HG03575 (cell line): ENCODE measurements around the gene PRR19.
"Not testable (repeated sequence)": the region's sequence is repeated elsewhere in the genome, so short reads cannot be mapped to it uniquely, and the experiment has no call there.

ENCODE experiments used
- ATAC-seq: cut with Tn5 transposase; IDR thresholded peaks from one replicate; pipeline ENCODE4 v1.9.1; 2021; ENCODE audit not compliant: unreplicated experiment, insufficient number of reproducible peaks, low FRiP score; ENCODE audit errors: extremely low read depth

PRR19 gene

DNA sequence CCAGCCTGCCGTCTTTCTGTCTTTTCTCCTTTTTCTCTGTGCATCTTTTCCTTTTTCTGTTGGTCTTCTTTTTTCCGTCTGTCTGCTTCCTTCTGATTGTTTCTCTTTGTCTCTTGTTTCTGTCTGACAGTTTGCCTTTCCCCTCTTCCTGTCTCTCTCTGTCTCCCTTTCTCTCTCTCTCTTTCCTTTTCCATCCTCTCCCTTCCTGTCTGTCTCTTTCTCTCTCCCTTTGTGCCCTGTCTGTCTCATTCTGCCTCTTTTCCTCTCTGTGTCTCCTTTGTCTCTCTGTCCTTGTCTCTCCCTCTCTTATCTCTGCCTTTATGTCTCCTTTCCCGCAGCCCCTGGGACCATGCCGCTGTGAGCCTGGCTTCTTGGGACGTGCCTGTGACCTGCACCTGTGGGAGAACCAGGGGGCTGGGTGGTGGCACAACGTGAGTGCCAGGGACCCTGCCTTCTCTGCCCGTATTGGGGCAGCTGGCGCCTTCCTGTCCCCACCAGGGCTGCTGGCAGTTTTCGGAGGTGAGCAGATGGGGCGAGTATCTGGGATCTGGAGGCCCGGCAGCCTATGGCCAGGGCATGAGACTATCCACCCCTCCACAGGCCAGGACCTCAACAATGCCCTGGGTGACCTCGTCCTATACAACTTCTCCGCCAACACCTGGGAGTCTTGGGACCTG lies 32.9 kb downstream of the PRR19 start:
- no peak for ATAC-seq

DNA sequence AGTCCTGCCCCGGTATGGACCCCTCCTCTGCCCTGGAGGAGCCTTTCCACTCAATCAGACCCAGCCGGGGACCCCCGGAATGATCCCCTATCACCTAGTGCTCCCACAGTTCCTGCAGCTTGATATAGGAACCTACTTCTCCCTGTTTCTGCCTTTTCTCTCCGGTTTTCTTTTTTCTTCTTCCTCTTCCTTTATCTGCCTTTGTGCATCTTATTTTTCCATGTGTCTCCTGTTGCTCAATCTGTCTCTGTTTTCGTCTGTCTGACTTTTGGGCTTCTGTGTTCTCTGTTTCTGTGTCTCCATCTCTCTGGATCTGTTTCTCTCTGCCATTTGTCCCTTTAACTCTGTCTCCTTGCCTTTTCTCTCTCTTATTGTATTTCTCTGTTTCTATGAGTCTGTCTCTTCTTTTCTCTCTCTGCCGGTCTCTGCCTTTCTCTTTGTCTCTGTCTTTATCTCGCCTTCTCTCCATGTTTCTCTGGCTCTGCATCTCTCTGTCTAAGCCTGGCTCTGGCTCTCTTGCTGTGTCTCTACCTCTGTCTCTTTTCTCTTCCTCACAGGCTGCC lies 33.5 kb downstream of the PRR19 start:
- no peak for ATAC-seq

DNA sequence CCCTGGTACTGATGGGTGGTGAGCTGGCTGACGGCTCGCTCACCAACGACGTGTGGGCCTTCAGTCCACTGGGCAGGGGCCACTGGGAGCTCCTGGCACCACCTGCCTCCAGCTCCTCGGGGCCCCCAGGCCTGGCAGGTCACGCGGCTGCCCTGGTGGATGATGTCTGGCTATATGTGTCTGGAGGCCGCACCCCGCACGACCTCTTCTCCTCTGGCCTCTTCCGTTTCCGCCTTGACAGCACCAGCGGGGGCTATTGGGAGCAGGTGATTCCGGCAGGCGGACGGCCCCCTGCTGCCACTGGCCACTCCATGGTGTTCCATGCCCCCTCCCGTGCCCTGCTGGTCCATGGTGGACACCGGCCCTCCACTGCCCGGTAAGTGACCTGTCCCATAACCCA lies 34.0 kb downstream of the PRR19 start:
- ATAC-seq, result no peak

DNA sequence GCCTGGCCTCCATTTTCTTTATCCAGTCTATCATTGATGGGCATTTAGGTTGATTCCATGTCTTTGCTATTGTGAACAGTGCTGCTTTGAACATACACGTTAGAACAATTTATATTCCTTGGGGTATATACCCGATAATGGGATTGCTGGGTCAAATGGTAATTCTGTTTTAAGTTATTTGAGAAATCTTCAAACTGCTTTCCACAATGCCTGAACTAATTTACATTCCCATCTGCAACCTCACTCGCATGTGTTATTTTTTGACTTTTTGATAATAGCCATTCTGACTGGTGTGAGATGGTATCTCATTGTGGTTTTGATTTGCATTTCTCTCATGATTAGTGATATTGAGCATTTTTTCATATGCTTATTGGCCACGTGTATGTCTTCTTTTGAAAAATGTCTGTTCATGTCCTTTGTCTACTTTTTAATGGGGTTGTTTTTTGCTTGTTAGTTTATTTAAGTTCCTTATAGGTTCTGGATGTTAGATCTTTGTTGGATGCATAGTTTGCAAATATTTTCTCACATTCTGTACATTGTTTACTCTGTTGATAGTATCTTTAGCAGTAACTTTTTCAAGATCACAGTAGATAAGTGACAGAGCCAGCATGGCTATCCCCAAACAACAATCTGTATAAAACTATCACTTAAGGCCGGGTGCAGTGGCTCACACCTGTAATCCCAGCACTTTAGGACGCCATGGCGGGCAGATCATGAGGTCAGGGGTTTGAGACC lies 37.4 kb downstream of the PRR19 start:
- not testable (repeated sequence) for ATAC-seq

DNA sequence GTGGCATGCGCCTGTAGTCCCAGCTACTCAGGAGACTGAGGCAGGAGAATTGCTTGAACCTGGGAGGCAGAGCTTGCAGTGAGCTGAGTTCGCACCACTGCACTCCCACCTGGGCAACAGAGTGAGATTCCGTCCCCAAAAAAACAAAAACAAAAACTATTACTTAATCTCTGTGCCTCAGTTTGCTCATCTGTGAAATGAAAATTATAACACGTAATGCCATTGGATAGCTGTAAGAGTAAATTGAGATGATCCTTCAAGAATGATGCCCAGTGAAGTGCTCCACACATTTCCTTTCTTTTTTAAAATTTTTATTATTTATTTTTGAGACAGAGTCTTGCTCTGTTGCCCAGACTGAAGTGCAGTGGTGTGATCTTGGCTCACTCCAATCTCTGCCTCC lies 38.0 kb downstream of the PRR19 start:
- not testable (repeated sequence) for ATAC-seq

DNA sequence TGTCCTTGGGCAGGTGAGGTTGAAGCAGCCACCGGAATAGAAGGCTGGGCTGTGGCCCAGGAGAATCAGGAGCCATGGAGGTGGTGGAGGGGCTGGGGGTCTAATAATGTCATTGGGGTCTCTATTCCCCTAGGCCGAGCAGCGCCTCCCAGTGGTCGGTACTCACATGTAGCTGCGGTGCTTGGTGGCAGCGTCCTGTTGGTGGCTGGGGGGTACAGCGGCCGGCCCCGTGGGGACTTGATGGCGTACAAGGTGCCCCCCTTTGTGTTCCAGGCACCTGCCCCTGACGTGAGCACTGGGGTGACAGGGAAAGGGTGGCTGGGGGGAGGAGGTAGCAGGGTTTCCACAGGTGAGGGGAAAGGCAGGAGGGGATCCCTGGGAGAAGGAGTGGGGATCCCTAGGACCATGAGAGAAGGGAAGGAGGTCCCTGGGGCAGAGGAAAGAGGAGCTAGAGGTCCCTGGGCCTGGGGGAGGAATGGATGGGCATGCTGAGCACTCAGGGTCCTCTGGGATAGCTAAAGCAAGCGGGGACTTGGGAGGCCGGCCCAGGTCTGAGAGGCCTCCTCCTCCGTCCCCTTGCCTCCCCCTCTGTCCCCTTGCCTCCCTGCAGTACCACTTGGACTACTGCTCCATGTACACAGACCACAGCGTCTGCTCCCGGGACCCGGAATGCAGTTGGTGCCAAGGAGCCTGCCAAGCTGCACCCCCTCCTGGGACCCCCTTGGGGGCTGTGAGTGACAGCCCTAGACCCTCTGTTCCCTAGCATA lies 41.6 kb downstream of the PRR19 start:
- no peak for ATAC-seq

DNA sequence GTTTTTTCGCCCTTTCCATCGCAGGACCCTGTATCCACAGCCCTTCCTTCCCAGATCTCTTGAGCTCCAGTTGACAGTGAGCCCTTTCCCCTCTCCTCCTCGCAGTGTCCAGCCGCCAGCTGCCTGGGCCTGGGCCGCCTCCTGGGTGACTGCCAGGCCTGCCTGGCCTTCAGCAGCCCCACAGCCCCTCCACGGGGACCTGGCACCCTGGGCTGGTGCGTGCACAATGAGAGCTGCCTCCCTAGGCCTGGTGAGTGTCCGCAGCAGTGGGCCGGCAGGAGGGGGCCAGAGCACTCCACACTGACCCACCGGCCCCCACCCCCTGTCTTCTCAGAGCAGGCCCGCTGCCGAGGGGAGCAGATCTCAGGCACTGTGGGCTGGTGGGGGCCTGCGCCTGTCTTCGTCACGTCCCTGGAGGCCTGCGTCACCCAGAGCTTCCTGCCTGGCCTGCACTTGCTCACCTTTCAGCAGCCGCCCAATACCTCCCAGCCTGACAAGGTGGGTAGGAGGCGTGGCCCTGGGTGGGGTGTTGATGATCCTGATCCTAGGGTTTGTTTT lies 42.5 kb downstream of the PRR19 start:
- no peak for ATAC-seq

DNA sequence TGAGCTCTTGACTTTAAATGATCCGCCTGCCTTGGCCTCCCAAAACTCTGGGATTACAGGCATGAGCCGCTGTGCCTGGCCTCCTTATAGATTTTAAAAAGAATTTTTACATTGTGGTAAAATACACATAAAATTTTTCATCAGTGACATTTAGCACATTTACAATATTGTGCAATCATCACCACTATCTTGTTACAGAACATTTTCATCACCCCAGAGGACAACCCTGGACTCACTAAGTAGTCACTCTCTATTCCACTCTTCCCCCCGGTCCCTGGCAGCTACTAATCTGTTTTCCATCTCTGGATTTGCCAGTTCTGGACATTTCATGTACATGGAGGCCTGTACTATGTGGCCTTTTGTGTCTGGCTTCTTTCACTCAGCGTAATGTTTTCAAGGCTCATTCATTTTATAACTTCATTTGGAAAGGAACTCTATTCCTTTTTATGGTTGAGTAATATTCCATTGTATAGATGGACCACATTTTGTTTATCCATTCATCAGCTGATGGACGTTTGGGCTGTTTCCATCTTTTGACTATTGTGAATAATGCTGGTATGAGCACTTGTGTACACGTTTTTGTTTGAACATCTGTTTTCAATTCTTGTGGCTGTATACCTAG lies 43.4 kb downstream of the PRR19 start:
- no peak for ATAC-seq

DNA sequence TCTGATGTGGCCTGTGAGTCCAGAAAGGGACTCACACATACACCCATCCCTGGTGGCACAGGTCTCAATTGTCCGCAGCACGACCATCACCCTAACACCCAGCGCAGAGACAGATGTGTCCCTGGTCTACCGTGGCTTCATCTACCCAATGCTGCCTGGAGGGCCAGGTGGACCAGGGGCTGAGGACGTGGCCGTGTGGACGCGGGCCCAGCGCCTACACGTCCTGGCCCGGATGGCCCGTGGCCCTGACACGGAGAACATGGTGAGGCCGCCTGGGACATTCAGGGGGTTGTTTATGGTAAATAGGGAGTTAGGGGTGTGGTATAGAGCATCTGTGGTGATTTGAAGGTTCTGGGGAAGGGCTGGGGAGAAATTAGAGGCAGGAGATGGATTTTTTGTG lies 46.3 kb downstream of the PRR19 start:
- no peak for ATAC-seq

DNA sequence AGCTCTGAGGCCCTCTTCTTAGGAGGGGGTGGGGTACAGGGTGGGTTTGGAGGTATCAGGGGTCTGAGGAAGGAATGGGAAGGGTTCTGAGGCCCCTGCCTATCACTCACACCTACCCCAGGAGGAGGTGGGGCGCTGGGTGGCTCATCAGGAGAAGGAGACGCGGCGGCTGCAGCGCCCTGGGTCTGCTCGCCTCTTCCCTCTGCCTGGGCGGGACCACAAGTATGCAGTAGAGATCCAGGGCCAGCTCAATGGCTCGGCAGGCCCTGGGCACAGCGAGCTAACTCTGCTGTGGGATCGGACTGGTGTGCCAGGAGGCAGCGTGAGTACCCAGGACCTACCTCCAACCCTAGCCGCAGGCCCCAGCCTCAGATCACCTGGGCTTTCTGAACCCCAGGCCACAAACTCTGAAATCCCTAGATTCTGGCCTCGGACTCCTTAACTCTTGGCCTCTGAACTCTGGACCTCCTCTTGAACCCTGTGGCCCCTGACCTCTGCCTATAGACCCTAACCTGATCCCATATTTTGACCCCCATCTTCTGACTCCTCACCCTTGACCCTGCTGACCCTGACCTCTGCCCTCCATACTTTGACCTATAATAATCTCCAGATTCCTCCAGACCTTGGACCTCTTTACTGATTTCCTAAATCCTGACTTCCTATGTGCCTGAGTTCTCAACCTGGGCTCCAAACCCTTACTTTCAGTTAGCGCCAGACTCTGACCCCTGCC lies 47.6 kb downstream of the PRR19 start:
- no peak for ATAC-seq

DNA sequence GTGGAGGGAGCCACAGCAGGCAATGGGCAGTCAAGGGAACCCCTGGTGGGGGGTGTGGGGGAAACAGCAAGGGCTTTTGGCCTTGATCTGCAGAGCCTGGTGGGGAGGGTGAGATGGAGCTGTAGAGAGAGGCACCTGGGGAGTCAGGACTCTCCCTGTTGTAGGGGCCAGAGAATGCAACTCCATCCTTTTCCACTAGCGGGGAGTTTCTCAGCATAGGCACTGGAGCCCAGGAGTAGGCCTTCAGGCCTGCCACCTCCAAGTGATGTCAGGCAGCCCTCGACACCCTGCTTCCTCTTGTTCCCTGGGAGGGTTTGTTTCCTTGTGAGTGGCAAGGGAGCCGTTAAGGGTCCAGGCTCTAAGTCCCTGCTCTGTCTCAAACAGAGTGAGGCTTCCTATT lies 48.5 kb downstream of the PRR19 start:
- ATAC-seq, result no peak

DNA sequence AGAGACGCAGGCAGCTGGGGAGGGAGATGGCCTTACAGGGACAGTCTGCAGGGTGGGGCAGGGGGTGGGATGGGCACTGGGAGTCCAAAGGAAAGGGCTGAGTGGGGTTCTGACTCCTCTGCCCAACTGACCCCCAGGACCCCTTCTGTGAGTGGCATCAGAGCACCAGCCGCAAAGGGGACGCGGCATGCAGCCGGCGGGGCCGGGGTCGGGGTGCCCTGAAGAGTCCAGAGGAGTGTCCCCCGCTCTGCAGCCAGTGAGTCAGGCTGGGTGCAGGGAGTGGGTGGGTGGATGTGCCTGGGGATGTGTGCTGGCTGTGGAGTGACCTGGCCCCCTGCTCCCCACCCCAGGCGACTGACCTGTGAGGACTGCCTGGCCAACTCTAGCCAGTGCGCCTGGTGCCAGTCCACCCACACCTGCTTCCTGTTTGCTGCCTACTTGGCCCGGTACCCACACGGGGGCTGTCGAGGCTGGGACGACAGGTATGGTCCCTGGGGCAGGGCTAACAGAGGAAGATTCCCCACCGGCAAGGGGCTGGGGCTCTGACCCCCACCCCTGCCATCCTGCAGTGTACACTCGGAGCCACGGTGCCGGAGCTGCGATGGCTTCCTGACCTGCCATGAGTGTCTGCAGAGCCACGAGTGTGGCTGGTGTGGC lies 49.3 kb downstream of the PRR19 start:
- ATAC-seq, result no peak

DNA sequence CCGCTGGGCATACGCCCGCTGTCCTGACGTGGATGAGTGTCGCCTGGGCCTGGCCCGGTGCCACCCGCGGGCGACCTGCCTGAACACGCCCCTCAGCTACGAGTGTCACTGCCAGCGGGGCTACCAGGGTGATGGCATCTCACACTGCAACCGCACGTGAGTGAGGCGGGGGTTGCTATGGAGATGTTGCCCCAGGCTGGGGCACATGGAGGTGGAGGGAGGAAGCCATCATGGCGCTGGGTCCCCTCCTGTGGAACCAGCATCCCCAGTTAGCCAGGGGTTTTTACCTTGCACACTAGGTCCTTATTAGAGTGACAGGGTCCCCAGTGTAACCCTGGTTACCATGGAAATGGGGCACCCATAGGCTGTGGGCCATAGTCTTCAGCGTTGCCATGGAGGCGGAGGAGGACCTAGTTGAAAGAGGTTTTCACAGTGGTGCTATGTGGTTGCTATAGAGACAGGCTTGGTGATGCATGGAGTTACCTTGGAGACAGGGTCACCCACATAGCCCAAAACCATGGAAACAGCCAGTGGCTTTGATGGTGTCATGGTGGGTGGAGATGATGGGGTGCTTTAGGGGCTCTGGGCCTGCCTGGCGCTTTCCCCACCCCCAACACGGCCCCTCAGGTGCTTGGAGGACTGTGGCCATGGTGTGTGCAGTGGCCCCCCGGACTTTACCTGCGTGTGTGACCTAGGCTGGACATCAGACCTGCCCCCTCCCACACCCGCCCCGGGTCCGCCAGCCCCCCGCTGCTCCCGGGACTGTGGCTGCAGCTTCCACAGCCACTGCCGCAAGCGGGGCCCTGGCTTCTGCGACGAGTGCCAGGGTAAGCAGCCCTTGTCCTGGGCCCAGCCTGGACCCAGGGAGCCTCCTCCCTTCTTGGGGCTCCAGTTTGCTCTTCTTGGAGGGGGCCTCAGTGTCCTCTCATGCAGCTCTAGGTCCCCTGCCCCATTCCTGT lies 50.6 kb downstream of the PRR19 start:
- ATAC-seq, result no peak

DNA sequence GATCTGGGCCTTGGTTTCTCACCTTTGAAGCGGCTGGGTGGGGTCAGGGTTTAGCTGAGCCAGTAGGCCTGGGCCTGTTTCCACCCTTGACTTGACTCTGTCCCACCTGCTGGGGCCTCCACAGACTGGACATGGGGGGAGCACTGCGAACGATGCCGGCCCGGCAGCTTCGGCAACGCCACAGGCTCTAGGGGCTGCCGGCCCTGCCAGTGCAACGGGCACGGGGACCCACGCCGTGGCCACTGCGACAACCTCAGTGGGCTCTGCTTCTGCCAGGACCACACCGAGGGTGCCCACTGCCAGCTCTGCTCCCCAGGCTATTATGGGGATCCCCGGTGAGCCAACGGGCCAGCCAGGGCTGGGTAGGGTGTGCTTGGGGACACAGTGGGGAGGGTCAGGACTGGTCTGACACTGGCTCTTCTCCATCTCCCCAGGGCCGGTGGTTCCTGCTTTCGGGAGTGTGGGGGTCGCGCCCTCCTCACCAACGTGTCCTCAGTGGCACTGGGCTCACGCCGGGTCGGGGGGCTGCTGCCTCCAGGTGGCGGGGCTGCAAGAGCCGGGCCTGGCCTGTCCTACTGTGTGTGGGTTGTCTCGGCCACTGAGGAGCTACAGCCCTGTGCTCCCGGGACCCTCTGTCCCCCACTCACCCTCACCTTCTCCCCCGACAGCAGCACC lies 51.5 kb downstream of the PRR19 start:
- no peak for ATAC-seq

DNA sequence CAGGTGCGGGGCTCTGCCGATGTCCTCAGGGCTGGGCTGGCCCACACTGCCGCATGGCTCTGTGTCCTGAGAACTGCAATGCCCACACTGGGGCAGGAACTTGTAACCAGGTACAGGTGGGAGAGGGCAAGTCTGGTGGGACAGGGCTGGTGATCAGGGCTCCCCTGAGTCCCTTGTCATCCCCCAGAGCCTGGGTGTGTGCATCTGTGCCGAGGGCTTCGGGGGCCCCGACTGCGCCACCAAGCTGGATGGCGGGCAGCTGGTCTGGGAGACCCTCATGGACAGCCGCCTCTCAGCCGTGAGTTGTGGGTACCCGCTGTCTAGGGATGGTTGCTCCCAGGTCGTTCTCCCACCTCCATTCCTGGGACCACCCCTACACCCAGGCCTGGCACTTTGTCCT lies 54.0 kb downstream of the PRR19 start:
- no peak for ATAC-seq

DNA sequence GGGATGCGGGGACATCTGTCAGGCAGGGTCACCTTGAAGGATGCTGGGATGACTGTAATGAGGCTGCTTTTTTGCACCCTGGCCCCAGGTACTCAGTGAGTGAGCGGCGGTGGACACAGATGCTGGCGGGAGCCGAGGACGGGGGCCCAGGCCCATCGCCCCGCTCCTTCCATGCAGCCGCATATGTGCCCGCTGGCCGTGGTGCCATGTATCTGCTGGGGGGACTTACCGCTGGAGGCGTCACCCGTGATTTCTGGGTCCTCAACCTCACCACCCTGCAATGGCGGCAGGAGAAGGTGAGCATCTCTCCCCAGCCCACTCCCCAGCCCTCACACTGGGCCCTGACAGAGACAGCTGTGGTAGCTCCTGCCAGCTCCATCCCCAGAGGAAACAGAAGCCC lies 54.8 kb downstream of the PRR19 start:
- no peak for ATAC-seq
